Nephron (organoid): Measurements from ENCODE around the gene NHLRC1.

Experiments
- H3K27ac Mint-ChIP-seq, 3 experiments: 2 replicates each; pipeline ENCODE4 v1.8.0; 2020; ENCODE audit warnings: mixed read lengths in 3 of 3, mild to moderate bottlenecking in 2 of 3, moderate library complexity in 1 of 3
- H3K27me3 Mint-ChIP-seq: 2 replicates; pipeline ENCODE4 v1.8.0; 2021; ENCODE audit warnings: low read depth, mild to moderate bottlenecking, moderate library complexity, mixed read lengths
- H3K36me3 Mint-ChIP-seq: 2 replicates; pipeline ENCODE4 v1.8.0; 2020; ENCODE audit warnings: low read depth, mixed read lengths
- H3K4me1 Mint-ChIP-seq: 2 replicates; pipeline ENCODE4 v1.8.0; 2020; ENCODE audit warnings: mixed read lengths
- H3K4me3 Mint-ChIP-seq, 3 experiments: 2 replicates each; pipeline ENCODE4 v1.8.0; 2020; ENCODE audit warnings: mild to moderate bottlenecking in 3 of 3, mixed read lengths in 3 of 3, moderate library complexity in 2 of 3
- H3K9me3 Mint-ChIP-seq: 2 replicates; pipeline ENCODE4 v1.8.0; 2020; ENCODE audit warnings: mixed read lengths
- TF ChIP-seq, protein P1 (sequence below), 3 experiments: fragments of 200-600 bp; sonication (generic); IDR thresholded peaks; one replicate each; pipeline ENCODE4 v1.5.0; 2021; ENCODE audit warnings: antibody characterized with exemption in 3 of 3; ENCODE audit not compliant: unreplicated experiment in 3 of 3

NHLRC1 gene

GRCh38 chr6:18101271-18101670, 21.2 kb downstream of the NHLRC1 start:
- Mint-ChIP-seq H3K4me1 (no peaks in the 10 kb centered on the region), H3K36me3 (no peaks in the 10 kb centered on the region), H3K9me3 (peaks cover 9% of the 10 kb centered on the region), H3K27me3 (no peaks in the 10 kb centered on the region), H3K27ac (no peak overlapping the region), H3K4me3 (no peak overlapping the region)
- TF ChIP-seq, protein P1, sequence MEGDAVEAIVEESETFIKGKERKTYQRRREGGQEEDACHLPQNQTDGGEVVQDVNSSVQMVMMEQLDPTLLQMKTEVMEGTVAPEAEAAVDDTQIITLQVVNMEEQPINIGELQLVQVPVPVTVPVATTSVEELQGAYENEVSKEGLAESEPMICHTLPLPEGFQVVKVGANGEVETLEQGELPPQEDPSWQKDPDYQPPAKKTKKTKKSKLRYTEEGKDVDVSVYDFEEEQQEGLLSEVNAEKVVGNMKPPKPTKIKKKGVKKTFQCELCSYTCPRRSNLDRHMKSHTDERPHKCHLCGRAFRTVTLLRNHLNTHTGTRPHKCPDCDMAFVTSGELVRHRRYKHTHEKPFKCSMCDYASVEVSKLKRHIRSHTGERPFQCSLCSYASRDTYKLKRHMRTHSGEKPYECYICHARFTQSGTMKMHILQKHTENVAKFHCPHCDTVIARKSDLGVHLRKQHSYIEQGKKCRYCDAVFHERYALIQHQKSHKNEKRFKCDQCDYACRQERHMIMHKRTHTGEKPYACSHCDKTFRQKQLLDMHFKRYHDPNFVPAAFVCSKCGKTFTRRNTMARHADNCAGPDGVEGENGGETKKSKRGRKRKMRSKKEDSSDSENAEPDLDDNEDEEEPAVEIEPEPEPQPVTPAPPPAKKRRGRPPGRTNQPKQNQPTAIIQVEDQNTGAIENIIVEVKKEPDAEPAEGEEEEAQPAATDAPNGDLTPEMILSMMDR (IDR thresholded peaks at IDR 0.05; ENCODE audit: unreplicated experiment in 3 of 3) = no peak

- no peaks in the 10 kb centered on the region for H3K27me3 Mint-ChIP-seq
- TF ChIP-seq, protein P1 (IDR thresholded peaks at IDR 0.05; ENCODE audit: unreplicated experiment in 3 of 3) = no peak
- H3K9me3 Mint-ChIP-seq = peaks cover 3% of the 10 kb centered on the region
- no peak overlapping the region for H3K27ac Mint-ChIP-seq
- H3K4me3 Mint-ChIP-seq = no peak overlapping the region
- no peaks in the 10 kb centered on the region for H3K36me3 Mint-ChIP-seq
- no peaks in the 10 kb centered on the region for H3K4me1 Mint-ChIP-seq
These were observed 22.2 kb downstream of the NHLRC1 start for GRCh38 chr6:18100296-18100695.

DNA sequence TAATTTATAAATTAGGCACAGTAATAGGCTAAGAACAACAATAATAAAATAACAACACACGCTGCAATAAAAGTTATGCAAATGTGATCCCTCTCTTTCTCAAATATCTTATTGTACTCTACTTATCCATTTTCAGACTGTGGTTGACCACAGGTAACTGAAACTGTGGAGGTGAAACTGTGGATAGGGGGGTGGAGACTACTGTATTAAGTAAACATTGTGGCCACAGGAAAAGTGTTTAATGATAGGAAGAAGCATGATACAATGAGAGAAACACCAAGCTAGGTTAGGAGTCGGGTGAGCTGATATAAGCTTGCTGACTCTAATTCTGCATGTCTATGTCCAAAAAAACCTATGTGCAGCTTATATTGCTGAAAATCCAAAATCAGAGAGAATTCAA, 23.0 kb downstream of the NHLRC1 start:
- no peaks in the 10 kb centered on the region for H3K27me3 Mint-ChIP-seq
- H3K4me1 Mint-ChIP-seq = no peaks in the 10 kb centered on the region
- H3K36me3 Mint-ChIP-seq = no peaks in the 10 kb centered on the region
- no peak overlapping the region for H3K4me3 Mint-ChIP-seq
- TF ChIP-seq, protein P1 (IDR thresholded peaks at IDR 0.05; ENCODE audit: unreplicated experiment in 3 of 3) = no peak
- H3K27ac Mint-ChIP-seq = no peak overlapping the region
- H3K9me3 Mint-ChIP-seq = peaks cover under 1% of the 10 kb centered on the region

DNA sequence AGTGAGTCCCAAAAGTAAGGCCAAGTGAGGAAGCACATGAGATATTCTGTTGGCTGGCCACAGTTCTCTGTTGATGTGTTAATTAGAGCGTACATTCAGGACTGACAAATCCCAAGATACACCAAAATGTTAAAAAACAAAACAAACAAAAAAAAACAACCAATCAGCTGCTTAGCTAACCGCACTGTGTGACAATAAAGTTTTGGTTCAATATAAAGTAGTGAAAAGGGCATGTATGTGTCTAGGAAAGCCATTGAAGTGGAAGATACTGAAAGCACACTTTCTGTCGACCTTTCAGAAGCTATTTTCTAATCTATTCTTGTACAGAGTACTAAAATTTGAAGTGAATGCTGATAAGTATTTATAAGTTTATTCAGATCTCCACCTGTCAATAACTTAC, 26.1 kb downstream of the NHLRC1 start:
- Mint-ChIP-seq H3K36me3 (no peaks in the 10 kb centered on the region), H3K4me3 (no peak overlapping the region), H3K27me3 (no peaks in the 10 kb centered on the region), H3K4me1 (no peaks in the 10 kb centered on the region), H3K27ac (no peak overlapping the region), H3K9me3 (peaks cover 2% of the 10 kb centered on the region)
- TF ChIP-seq, protein P1 (IDR thresholded peaks at IDR 0.05; ENCODE audit: unreplicated experiment in 3 of 3) = no peak

DNA sequence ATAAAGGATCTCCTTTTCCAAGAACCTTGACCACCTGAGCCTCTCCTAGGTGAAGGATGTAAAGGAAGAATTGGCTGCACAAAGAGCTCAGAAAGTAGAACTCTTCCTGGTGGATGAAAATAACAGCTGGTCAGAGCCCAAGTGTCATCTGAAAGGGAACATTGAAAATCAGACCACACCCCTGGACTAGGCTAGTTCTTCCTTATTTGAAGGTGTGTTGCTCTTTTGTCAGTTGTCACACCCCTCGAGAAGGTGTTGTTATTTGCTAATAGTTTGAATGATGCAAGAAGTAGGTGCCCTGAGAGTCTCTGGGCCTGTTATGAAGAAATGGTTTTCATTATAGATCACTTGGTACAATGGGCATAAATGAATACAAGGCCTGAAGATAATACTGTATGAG, 31.1 kb downstream of the NHLRC1 start:
- H3K4me1 Mint-ChIP-seq = no peaks in the 10 kb centered on the region
- H3K27ac Mint-ChIP-seq = no peak overlapping the region
- TF ChIP-seq, protein P1 (IDR thresholded peaks at IDR 0.05; ENCODE audit: unreplicated experiment in 3 of 3) = no peak
- no peaks in the 10 kb centered on the region for H3K36me3 Mint-ChIP-seq
- no peak overlapping the region for H3K4me3 Mint-ChIP-seq
- peaks cover 4% of the 10 kb centered on the region for H3K27me3 Mint-ChIP-seq
- peaks cover 11% of the 10 kb centered on the region for H3K9me3 Mint-ChIP-seq

- H3K9me3 Mint-ChIP-seq = peaks cover 11% of the 10 kb centered on the region
- H3K4me1 Mint-ChIP-seq = no peaks in the 10 kb centered on the region
- no peaks in the 10 kb centered on the region for H3K36me3 Mint-ChIP-seq
- no peak overlapping the region for H3K27ac Mint-ChIP-seq
- TF ChIP-seq, protein P1 (IDR thresholded peaks at IDR 0.05; ENCODE audit: unreplicated experiment in 3 of 3) = no peak
- peaks cover 4% of the 10 kb centered on the region for H3K27me3 Mint-ChIP-seq
- no peak overlapping the region for H3K4me3 Mint-ChIP-seq
These were observed 32.1 kb downstream of the NHLRC1 start for GRCh38 chr6:18090349-18090786.
